ENCODE results near the gene CXXC5. TPM values are rescaled to one million over a fixed set of nuclear protein-coding genes. Genes with fewer than 3 reads are reported as not detected.

Gene CXXC5
- total and polyA plus RNA-seq, 9 of the 15 experiments (the other 6 are each of a cell fraction or from before 2014, with no cell fraction given): 1.9 to 123 (median 45.8) TPM

GRCh38 chr5:139683295-139684271 lies 35.4 kb downstream of the CXXC5 start:
- CTCF ChIA-PET (ENCODE audit: low intra/inter-chr PET ratio): interaction anchor here (0.6 kb wide), 1 partner anchor 32 kb away, joined by 3 read pairs; no protein-coding TSS in a partner anchor
- Histone ChIP-seq H3K4me1 (replicated peaks in 1 of 2; ENCODE audit: control insufficient read depth in 2 of 2, insufficient read depth in 2 of 2, low read length in 2 of 2) (peaks cover 5 to 54% of the 10 kb centered on the region in 2 experiments; a peak in 4 of 5 replicates), H3K9me1 (ENCODE audit: control insufficient read depth, insufficient read depth, low read length) (peaks cover 3% of the 10 kb centered on the region), H3K36me3 (ENCODE audit: control insufficient read depth, insufficient read depth, low read length) (peaks cover 85% of the 10 kb centered on the region; the same call in 2 of the 3 replicates), H3K4me2 (ENCODE audit: insufficient read depth, low read length) (no peak overlapping the region), H3K9ac (ENCODE audit: insufficient read depth in 1 of 2, low read depth in 2 of 2, low read length in 2 of 2) (peak overlapping the region in 1 of 2 experiments; percentile 59; a peak in 2 of 4 replicates), H3K27ac (ENCODE audit: extremely low read depth, low read depth, low read length) (no peak overlapping the region), H4K20me1 (replicated peaks; ENCODE audit: control insufficient read depth, insufficient read depth, low read length) (peaks cover 16% of the 10 kb centered on the region), H3K27me3 (ENCODE audit: control insufficient read depth in 2 of 2, insufficient read depth in 2 of 2, low read length in 2 of 2) (no peaks in the 10 kb centered on the region; a peak in 1 of 5 replicates), H3K9me3 (replicated peaks; ENCODE audit: control insufficient read depth, insufficient read depth, low read depth, low read length) (no peaks in the 10 kb centered on the region), H2AFZ (ENCODE audit: low read depth, low read length) (no peak overlapping the region), H3K4me3 (no peak overlapping the region), H3K79me2 (ENCODE audit: control insufficient read depth, insufficient read depth, low read length) (peaks cover 33% of the 10 kb centered on the region; the same call in 2 of the 3 replicates)
- TF ChIP-seq MLLT1 (IDR thresholded peaks at IDR 0.05) (peak in 1 of 2 experiments; percentile 26; a peak in 1 of 4 replicates), POLR2G (IDR thresholded peaks at IDR 0.05; ENCODE audit: low read depth, low read length) (0 out of 2 replicates have a peak, but pooled peaks have one; percentile 16), ZBTB33 (CRISPR knock-in tag; IDR thresholded peaks at IDR 0.05) (peak; percentile 47; the same call in 1 of the 2 replicates), ILK (tag; IDR thresholded peaks at IDR 0.05; ENCODE audit: borderline replicate concordance, low read depth) (no peak), ZFX (CRISPR knock-in tag; IDR thresholded peaks at IDR 0.05) (0 out of 2 replicates have a peak, but pooled peaks have one; percentile 3), ZNF224 (CRISPR knock-in tag; IDR thresholded peaks at IDR 0.05) (no peak)
- DNase-seq (ENCODE audit: extremely low read depth in 1 of 4, low spot score in 3 of 4) (no peak), FAIRE-seq (no peak), ATAC-seq (no peak)
- TSS peak; percentile 69 for BruUV-seq (replicated peaks)
- intact Hi-C loops (cut with micrococcal nuclease) (no loop called here), in situ Hi-C loops (cut with MboI) (no loop called here)
- 82% methylated on average over 16 of the region's 20 CpGs for WGBS (ENCODE audit: insufficient coverage, low coverage, missing lambda C conversion rate)
- POLR2A ChIA-PET: interaction anchor here (0.7 to 1.7 kb wide), 4 partner anchors 10 to 75 kb away, joined by 3 to 7 read pairs (median 4); partner anchors contain the start of gene CXXC5

All from K562 (cell line).